Parathyroid adenoma (tissue), 2 donors: ENCODE results near the gene TBCA.

Source experiments
- H2AFZ ChIP-seq: fragments of 300-600 bp; sonication (generic); one replicate; pipeline ENCODE4 v1.7.0; 2017; ENCODE audit warnings: antibody characterized with exemption, mild to moderate bottlenecking
- H3K27ac ChIP-seq: fragments of 300-600 bp; sonication (generic); one replicate; pipeline ENCODE4 v1.7.0; 2017
- H3K27me3 ChIP-seq: fragments of 300-600 bp; sonication (generic); one replicate; pipeline ENCODE4 v1.7.0; 2017; ENCODE audit warnings: low read length; ENCODE audit not compliant: control insufficient read depth, insufficient read depth
- H3K36me3 ChIP-seq: fragments of 300-600 bp; sonication (generic); one replicate; pipeline ENCODE4 v1.7.0; 2017; ENCODE audit warnings: low read length; ENCODE audit not compliant: control insufficient read depth, insufficient read depth
- H3K4me1 ChIP-seq: fragments of 300-600 bp; sonication (generic); one replicate; pipeline ENCODE4 v1.7.0; 2017; ENCODE audit warnings: control low read depth
- H3K4me2 ChIP-seq: fragments of 300-600 bp; sonication (generic); one replicate; pipeline ENCODE4 v1.7.0; 2017; ENCODE audit warnings: low read length
- H3K4me3 ChIP-seq: fragments of 300-600 bp; sonication (generic); one replicate; pipeline ENCODE4 v1.7.0; 2017; ENCODE audit warnings: low read depth, low read length
- H3K79me2 ChIP-seq: fragments of 300-600 bp; sonication (generic); one replicate; pipeline ENCODE4 v1.7.0; 2017; ENCODE audit warnings: control low read depth
- H3K9ac ChIP-seq: fragments of 300-600 bp; sonication (generic); one replicate; pipeline ENCODE4 v1.7.0; 2017; ENCODE audit warnings: mild to moderate bottlenecking
- H3K9me3 ChIP-seq: fragments of 300-600 bp; sonication (generic); one replicate; pipeline ENCODE4 v1.7.0; 2017; ENCODE audit warnings: low read length; ENCODE audit not compliant: control insufficient read depth
- CTCF ChIP-seq: fragments of 300-600 bp; sonication (generic); IDR thresholded peaks from one replicate; pipeline ENCODE4 v1.7.0; 2017; ENCODE audit warnings: antibody characterized with exemption, mild to moderate bottlenecking
- donor health status: primary hyperparathyroidism.

The TBCA gene

GRCh38 chr5:77743181-77743580, 33.0 kb downstream of the TBCA start:
- Histone ChIP-seq H3K27me3 (no peaks in the 10 kb centered on the region), H3K36me3 (no peaks in the 10 kb centered on the region), H3K4me1 (no peaks in the 10 kb centered on the region), H3K4me3 (no peak overlapping the region), H3K9ac (no peak overlapping the region), H3K79me2 (peaks cover 54% of the 10 kb centered on the region), H2AFZ (no peak overlapping the region), H3K4me2 (no peak overlapping the region), H3K9me3 (no peaks in the 10 kb centered on the region), H3K27ac (no peak overlapping the region)
- TF ChIP-seq CTCF = no peak

GRCh38 chr5:77741608-77742007, 34.5 kb downstream of the TBCA start:
- H3K27me3 ChIP-seq = no peaks in the 10 kb centered on the region
- H3K36me3 ChIP-seq = no peaks in the 10 kb centered on the region
- no peak for TF ChIP-seq CTCF
- H2AFZ ChIP-seq = no peak overlapping the region
- no peaks in the 10 kb centered on the region for H3K4me1 ChIP-seq
- H3K4me3 ChIP-seq = no peak overlapping the region
- H3K9me3 ChIP-seq = no peaks in the 10 kb centered on the region
- no peak overlapping the region for H3K9ac ChIP-seq
- no peak overlapping the region for H3K27ac ChIP-seq
- no peak overlapping the region for H3K4me2 ChIP-seq
- H3K79me2 ChIP-seq = peaks cover 63% of the 10 kb centered on the region

- no peak for TF ChIP-seq CTCF
- no peaks in the 10 kb centered on the region for H3K36me3 ChIP-seq
- no peaks in the 10 kb centered on the region for H3K4me1 ChIP-seq
- H3K9me3 ChIP-seq = no peaks in the 10 kb centered on the region
- H2AFZ ChIP-seq = no peak overlapping the region
- H3K79me2 ChIP-seq = peaks cover 44% of the 10 kb centered on the region
- H3K9ac ChIP-seq = no peak overlapping the region
- H3K4me3 ChIP-seq = no peak overlapping the region
- H3K27me3 ChIP-seq = no peaks in the 10 kb centered on the region
- no peak overlapping the region for H3K27ac ChIP-seq
- H3K4me2 ChIP-seq = no peak overlapping the region
Measured at GRCh38 chr5:77734885-77735284, 41.3 kb downstream of the TBCA start.

GRCh38 chr5:77733130-77733529, 43.0 kb downstream of the TBCA start:
- H3K79me2 ChIP-seq = peaks cover 32% of the 10 kb centered on the region
- H2AFZ ChIP-seq = no peak overlapping the region
- no peak overlapping the region for H3K4me3 ChIP-seq
- TF ChIP-seq CTCF = no peak
- H3K4me1 ChIP-seq = no peaks in the 10 kb centered on the region
- H3K4me2 ChIP-seq = no peak overlapping the region
- H3K36me3 ChIP-seq = no peaks in the 10 kb centered on the region
- no peaks in the 10 kb centered on the region for H3K9me3 ChIP-seq
- no peaks in the 10 kb centered on the region for H3K27me3 ChIP-seq
- H3K9ac ChIP-seq = no peak overlapping the region
- H3K27ac ChIP-seq = no peak overlapping the region

GRCh38 chr5:77727190-77727589, 48.9 kb downstream of the TBCA start:
- H3K36me3 ChIP-seq = no peaks in the 10 kb centered on the region
- no peak overlapping the region for H3K9ac ChIP-seq
- H3K4me3 ChIP-seq = no peak overlapping the region
- H3K4me2 ChIP-seq = no peak overlapping the region
- H3K9me3 ChIP-seq = no peaks in the 10 kb centered on the region
- H3K4me1 ChIP-seq = no peaks in the 10 kb centered on the region
- no peak for TF ChIP-seq CTCF
- no peak overlapping the region for H3K27ac ChIP-seq
- peaks cover 24% of the 10 kb centered on the region for H3K79me2 ChIP-seq
- no peak overlapping the region for H2AFZ ChIP-seq
- no peaks in the 10 kb centered on the region for H3K27me3 ChIP-seq
